GM18951 (cell line): ENCODE data around the gene CNBP.
"Not testable (repeated sequence)": the region's sequence is repeated elsewhere in the genome, so short reads cannot be mapped to it uniquely, and the experiment has no call there.

Experiments used
- POLR2A ChIP-seq: IDR thresholded peaks from 4 replicates; pipeline ENCODE4 v1.6.1; 2011; ENCODE audit warnings: mild to moderate bottlenecking; ENCODE audit not compliant: insufficient read length, insufficient read depth; ENCODE audit errors: extremely low read depth
- in situ Hi-C: fragments of 300-500 bp; cut with MboI; formaldehyde crosslinking; loops from one replicate; pipeline ENCODE4 v1.12.0; 2022; ENCODE audit warnings: low sequenced_read_pairs, mixed read lengths, inconsistent platforms; ENCODE audit not compliant: unreplicated experiment

The CNBP gene

DNA sequence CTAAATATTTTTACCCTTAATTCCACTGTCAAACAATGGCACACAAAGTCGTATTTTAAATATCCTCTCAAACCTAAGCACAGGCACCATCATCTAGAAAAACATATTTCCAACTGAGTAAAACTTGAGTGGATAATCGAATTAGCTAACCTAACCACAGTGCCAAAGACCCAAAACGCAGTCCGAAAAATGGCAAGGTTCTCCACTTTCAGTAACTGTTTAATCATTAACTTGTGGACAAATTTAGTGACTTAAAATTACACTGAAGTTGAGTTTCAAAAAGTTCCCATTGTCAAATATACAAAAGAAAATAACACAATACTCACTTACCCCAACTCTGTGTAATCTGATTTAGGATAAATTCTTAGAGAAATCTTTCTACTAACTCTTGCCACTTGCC is 10.0 kb downstream of the CNBP start:
- in situ Hi-C loops: no loop called here
- no peak for TF ChIP-seq POLR2A

DNA sequence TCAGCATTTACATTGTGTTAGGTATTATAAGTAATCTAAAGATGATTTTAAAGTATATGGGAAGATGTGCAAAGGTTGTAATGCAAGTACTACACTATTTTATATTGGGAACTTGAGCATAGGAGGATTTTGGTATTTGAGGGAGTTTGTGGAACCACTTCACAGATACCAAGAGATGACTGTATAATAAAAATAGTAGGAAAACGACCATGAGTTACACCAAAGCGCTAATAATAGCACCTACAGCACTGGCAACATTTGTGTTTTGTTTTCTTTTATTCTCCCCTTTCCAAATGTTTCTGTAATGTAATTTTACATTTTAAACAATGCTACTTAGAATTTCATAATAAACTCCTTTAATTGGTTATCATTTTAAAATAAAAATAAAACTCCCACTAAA is 10.5 kb downstream of the CNBP start:
- in situ Hi-C loops: no loop called here
- no peak for TF ChIP-seq POLR2A

DNA sequence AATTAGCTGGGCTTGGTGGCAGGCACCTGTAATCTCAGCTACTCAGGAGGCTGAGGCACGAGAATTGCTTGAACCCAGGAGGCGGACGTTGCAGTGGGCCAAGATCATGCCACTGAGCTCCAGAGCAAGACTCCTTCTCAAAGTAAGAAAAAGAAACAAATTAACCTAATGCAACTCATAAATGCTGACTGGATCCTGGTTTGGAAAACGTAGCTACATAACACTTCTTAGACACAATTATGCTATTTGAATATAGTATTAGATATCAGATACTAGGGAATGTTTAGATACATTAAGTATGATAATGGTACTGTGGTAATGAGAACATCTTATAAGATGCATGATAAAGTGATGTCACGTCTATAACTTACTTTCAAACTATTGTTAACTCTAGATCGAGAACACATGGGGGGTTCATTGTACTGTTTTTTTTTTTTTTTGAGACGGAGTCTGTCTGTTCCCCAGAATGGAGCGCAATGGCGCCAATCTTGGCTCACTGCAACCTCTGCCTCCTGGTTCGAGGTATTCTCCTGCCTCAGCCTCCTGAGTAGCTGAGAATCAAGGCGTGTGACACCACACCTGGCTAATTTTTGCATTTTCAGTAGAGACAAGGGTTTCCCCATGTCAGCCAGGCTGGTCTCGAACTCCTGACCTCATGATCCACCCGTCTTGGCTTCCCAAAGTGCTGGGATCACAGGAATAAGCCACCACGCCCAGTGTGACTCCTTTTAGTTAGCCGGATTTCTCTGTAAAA is 16.9 kb downstream of the CNBP start:
- in situ Hi-C loops: no loop called here
- no peak for TF ChIP-seq POLR2A

DNA sequence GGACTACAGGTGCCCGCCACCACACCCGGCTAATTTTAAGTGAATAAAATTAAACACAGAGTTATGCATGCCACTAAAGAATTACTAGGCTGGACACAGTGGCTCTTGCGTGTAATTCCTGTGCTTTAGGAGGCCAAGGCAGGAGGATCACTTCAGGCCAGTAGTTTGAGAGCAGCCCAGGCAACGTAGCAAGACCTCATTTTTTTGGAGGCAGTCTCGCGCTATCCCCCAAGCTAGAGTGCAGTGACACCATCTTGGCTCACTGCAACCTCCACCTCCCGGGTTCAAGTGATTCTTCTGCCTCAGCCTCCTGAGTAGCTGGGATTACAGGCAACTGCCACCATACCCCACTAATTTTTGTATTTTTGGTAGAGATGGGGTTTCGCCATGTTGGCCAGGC is 18.1 kb downstream of the CNBP start:
- in situ Hi-C loops: not testable (repeated sequence)

DNA sequence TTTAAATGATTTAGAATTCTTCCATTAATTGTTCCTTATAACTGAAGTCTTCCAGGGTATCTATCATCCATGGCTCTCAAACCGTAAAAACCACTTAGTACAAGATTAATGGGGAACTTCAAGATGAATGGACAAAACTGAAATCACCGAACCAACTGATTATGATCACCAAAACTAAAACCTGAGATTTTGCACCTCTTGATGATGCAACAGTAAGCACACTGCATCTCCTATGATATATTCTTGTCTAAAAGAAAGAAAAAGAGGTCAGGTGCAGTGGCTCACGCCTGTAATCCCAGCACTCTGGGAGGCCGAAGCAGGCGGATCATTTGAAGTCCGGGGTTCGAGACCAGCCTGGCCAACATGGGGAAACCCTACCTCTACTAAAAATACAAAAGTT is 19.2 kb downstream of the CNBP start:
- in situ Hi-C loops: no loop called here
- no peak for TF ChIP-seq POLR2A

DNA sequence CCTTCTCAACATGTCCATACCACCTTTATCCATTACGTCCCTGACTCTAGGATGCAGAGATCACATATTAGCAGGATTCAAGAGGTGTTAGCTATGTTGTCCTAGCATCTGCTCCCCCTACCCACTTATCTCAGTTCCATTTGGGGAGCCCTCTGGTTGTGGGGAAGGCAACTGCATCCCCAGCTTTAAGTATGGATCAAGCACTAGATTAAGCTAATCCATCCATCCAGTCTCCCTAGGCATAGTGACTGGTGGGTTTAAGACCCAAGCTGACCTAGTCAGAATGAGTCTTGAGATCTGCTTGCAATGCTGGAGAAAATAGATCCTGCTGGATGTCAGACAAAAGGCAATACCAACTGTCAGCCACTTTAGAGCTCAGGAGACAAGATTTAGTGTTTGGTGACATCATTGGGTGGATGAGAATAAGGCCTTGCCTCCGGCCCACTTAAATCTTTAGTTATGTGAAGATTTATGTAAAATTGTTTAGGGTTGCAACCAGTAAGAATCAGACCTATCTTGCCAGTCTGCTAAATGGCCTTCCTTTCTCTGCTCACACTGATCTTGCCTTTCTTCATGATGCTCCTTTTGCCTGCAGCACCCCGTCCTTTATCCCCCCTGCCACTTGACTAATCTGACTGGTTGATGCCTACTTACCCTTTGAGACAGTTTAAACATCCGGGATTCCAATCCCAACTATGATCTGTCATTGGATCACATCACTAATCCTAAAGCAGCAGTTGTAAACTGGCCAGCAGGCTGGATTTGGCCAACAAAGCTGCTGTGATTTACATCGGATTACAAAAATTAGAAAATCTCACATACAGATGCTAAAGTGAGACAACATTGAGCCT is 20.7 kb downstream of the CNBP start:
- no peak for TF ChIP-seq POLR2A
- in situ Hi-C loops: no loop called here

DNA sequence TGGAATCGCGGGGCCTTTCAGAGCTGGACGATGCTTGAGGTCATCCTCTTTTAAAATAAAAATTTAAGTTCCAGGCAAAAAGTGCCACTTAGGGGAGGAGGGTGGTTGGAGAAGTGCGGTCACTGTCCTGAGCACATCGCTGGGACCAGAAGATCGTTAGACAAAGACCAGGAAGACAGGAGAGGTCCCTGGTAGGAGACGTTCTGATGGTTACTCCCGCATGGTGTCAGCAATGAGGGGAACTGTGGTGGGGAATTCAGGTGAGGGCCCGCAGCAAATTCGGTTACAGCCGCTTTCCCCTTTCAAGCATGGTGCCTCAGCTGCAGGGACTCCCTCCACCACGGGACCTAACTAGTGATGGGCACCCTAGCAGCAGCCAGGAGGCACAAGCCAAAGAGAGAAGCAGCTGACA is 21.8 kb downstream of the CNBP start:
- in situ Hi-C loops: no loop called here
- no peak for TF ChIP-seq POLR2A

DNA sequence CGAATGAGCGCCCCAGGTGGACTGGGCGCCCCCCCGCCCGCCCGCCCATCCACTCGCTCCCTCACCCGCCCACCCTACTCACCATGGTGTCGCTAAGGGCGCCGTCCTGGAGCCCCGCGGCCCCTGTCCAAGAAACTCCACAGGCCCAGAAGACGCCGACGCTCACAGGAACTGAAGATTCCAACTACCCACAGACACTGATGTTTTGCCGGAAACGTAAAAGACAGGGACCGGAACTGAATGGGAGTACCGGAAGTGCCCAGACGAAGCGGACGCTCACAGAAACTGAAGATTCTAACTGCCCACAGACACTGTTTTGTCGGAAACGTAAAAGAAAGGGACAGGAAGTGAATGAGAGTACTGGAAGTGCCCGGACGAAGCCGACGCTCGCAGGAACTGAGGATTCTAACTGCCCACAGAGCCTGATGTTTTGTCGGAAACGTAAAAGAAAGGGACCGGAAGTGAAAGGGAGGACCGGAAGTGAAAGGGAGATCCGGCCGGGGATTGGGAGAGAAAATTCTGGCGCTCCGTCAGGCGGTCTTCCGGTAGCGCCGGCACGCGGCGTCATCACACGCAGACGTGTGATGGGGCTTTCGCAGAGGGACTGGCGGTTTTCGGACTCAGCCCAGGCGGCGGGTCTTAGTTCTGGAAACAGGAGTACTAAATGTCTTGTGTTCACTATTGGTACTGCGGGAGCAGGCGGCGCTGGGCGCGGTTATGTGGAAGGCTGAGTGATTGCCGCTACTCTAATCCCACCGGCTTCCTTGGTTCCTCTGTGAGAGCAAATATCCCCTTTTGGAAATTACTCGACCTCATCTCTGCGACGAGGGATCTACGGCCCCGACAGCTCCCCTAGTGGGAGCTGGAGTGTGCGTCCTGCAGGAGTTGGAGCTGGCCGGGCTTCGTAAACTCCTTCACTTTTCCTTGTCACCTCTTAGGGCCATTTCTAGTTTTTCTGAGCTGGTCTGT is 22.5 kb downstream of the CNBP start, which contains the start of gene ISY1:
ISY1 (minus strand) TSS at position 173 of the 969 bp plus-strand sequence; CDS start at position 85, 88 bp downstream.
- TF ChIP-seq POLR2A: peak; percentile 95
- in situ Hi-C loops: no loop called here

DNA sequence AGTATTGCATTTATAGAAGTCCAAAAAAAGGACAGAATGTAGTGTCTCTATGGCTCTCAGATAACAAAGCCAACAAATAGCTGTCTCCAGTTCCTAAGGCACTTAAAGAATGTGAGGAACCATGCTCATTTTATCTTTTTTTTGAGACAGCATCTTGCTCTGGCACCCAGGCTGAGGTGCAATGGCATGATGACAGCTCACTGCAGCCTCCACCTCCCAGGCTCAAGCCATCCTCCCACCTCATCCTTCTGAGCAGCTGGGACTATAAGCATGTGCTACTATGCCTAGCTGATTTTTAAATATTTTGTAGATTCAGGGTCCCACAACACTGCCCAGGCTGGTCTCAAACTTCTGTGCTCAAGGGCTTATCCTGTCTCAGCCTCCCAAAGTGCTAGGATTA is 38.9 kb downstream of the CNBP start:
- TF ChIP-seq POLR2A: no peak
- in situ Hi-C loops: no loop called here

DNA sequence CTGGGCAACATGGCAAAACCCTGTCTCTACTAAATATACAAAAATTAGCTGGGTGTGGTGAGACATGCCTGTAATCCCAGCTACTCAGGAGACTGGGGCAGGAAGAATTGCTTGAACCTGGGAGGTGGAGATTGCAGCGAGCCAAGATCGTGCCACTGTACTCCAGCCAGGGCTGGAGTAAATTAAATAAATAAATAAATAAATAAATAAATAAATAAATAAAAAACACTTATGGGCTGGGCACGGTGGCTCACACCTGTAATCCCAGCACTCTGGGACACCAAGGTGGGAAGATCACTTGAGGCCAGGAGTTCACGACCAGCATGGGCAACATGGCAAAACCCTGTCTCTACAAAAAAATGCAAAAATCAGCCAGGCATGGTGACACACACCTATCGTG is 42.7 kb downstream of the CNBP start:
- in situ Hi-C loops: not testable (repeated sequence)

DNA sequence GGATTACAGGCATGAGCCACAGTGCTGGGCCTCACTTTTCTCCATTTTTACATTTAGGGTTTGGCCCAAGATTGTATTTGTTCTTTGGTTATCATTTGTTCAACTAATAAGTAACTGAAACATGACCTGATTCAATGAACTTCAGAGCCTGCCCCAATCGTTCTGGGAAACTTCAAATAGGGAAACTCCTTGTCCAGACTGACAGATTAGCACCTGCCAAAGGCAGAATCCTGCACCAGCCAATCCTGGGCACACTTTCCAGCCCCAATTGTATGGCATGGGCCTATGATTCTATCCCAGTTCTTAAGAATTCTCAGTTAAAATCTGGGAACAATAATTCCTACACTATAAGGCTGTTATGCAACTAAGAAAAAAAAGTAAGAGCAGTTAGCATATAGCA is 43.8 kb downstream of the CNBP start:
- TF ChIP-seq POLR2A: no peak
- in situ Hi-C loops: no loop called here

DNA sequence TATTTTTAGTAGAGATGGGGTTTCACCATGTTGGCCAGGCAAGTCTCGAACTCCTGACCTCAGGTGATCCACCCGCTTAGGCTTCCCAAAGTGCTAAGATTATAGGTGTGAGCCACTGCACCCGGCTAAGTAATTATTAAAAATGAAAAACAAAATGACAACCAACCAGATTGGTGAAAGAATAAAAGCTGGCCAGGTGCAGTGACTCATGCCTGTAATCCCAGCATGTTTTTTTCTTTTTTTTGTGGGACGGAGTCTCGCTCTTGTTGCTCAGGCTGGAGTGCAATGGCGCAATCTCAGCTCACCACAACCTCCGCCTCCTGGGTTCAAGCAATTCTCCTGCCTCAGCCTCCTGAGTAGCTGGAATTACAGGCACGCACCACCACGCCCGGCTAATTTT is 47.4 kb downstream of the CNBP start:
- in situ Hi-C loops: not testable (repeated sequence)

DNA sequence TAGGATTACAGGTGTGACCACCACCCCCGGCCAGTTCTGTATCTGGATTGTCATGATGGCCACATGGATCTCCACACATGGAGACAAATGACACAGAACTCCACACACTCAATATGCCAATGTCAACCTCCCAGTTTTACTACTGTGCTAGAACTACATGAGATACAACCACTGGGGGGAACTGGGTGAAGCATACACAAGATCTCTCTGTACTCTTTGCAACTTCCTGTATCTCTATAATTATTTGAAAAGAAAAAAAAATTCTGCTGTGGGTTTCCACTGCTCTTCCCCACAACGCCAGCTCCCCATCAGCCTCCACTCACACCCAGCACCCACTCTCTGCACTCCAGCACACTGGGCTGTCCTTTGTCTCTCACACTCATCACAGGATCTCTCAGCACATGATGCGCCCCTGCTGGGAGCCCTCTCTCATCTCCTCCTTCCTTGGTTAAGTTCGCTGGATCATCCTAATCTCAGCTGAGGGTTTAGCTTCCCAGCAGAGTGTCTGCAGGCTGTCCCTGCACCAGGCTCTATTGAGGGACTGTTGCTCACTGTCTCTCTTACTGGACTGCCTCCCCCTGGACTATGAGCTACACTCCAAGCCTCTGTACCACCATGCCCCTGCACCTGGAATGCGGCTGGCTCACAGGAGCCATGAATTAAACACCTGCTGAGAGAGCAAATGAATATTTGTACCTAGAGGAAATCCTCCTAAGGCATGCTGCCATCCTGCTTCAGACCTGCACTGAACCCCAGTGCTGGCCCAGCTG is 51.4 kb downstream of the CNBP start:
- in situ Hi-C loops: no loop called here

More for the DNA sequence above, 51.4 kb downstream of the CNBP start:
- TF ChIP-seq POLR2A: no peak
